Nephron (organoid): ENCODE measurements around the gene SOX13.

Experiments
- H3K27ac Mint-ChIP-seq, 3 experiments: 2 replicates each; pipeline ENCODE4 v1.8.0; 2020; ENCODE audit warnings: mixed read lengths in 3 of 3, mild to moderate bottlenecking in 2 of 3, moderate library complexity in 1 of 3
- H3K27me3 Mint-ChIP-seq: 2 replicates; pipeline ENCODE4 v1.8.0; 2021; ENCODE audit warnings: low read depth, mild to moderate bottlenecking, moderate library complexity, mixed read lengths
- H3K36me3 Mint-ChIP-seq: 2 replicates; pipeline ENCODE4 v1.8.0; 2020; ENCODE audit warnings: low read depth, mixed read lengths
- H3K4me1 Mint-ChIP-seq: 2 replicates; pipeline ENCODE4 v1.8.0; 2020; ENCODE audit warnings: mixed read lengths
- H3K4me3 Mint-ChIP-seq, 3 experiments: 2 replicates each; pipeline ENCODE4 v1.8.0; 2020; ENCODE audit warnings: mild to moderate bottlenecking in 3 of 3, mixed read lengths in 3 of 3, moderate library complexity in 2 of 3
- H3K9me3 Mint-ChIP-seq: 2 replicates; pipeline ENCODE4 v1.8.0; 2020; ENCODE audit warnings: mixed read lengths
- TF ChIP-seq, protein P1 (sequence below), 3 experiments: fragments of 200-600 bp; sonication (generic); IDR thresholded peaks; one replicate each; pipeline ENCODE4 v1.5.0; 2021; ENCODE audit warnings: antibody characterized with exemption in 3 of 3; ENCODE audit not compliant: unreplicated experiment in 3 of 3

Gene SOX13

DNA sequence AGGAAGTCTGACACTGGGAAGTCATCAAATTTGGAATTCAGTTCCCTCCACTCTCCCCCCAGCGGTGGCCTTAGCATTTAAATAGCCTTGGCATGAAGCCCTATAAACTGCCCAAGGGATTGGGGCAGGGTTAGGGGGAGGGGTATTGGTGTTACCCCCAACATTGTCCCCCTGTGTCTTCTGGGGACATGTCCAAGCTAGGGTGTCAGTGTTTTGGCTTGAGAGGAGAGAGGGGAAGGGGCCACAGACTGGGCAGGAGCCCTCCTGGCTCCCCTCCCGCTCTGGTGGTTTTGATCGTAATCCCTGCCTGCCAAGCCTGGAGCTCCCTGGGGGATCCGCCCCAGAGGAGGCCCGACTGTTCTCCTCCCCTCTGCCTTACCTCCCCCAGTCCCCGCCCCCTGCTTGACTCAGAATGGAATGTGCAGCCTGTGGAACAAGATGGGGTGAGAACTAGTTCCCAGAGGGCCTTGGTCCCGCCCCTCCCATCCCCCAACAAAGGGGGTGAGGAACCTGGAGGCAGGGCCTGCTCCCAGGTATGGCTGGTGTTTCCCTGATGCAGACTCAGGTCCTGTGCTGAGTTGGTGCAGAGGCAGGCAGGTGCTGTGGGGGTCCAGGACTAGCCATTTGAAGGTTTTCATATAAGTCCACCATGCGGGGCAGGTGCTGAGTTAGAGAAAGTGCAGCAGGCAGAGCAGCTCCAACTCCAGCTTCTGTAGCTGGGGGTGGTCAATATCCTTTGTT is 7.4 kb downstream of the SOX13 start:
- Mint-ChIP-seq H3K27me3 (peaks cover 5% of the 10 kb centered on the region), H3K4me1 (peaks cover 85% of the 10 kb centered on the region), H3K36me3 (no peaks in the 10 kb centered on the region), H3K27ac (peak overlapping the region; percentile 90 to 98 (median 94)), H3K4me3 (peak overlapping the region; percentile 29 to 60 (median 55)), H3K9me3 (no peaks in the 10 kb centered on the region)
- TF ChIP-seq, protein P1, sequence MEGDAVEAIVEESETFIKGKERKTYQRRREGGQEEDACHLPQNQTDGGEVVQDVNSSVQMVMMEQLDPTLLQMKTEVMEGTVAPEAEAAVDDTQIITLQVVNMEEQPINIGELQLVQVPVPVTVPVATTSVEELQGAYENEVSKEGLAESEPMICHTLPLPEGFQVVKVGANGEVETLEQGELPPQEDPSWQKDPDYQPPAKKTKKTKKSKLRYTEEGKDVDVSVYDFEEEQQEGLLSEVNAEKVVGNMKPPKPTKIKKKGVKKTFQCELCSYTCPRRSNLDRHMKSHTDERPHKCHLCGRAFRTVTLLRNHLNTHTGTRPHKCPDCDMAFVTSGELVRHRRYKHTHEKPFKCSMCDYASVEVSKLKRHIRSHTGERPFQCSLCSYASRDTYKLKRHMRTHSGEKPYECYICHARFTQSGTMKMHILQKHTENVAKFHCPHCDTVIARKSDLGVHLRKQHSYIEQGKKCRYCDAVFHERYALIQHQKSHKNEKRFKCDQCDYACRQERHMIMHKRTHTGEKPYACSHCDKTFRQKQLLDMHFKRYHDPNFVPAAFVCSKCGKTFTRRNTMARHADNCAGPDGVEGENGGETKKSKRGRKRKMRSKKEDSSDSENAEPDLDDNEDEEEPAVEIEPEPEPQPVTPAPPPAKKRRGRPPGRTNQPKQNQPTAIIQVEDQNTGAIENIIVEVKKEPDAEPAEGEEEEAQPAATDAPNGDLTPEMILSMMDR (IDR thresholded peaks at IDR 0.05; ENCODE audit: unreplicated experiment in 3 of 3): no peak

DNA sequence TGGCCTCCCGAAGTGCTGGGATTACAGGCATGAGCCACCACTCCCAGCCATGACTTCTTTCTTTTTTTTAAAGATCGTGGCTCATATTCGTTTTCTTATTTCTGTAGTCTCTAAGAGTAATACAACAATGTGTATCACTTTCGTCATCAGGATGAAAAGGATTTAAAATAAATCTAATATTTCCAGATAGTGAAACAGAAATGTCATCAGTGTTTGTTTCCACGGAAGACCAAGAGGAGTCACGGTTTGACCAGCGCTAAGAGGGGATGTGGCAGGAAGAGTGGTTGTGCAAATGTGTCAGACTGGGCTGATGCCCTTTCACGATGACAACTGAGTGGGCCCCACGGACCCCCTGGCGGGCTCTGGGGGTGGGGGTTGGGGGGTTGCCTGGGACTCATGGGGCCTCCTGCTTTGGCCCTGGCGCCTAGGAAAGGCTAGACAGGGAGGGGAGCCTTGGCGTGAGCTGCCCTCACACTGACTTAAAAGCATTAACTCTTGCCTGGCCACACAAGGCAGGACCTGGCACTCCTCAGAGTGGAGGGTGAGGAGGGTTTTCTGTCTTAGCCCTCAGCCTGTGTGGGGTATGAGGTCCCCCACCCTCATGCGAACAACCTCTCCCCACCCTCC is 8.4 kb downstream of the SOX13 start:
- Mint-ChIP-seq H3K4me1 (peaks cover 79% of the 10 kb centered on the region), H3K27ac (peak overlapping the region; percentile 90 to 94 (median 93)), H3K4me3 (peak overlapping the region; percentile 24 to 50 (median 34)), H3K9me3 (no peaks in the 10 kb centered on the region), H3K27me3 (peaks cover 4% of the 10 kb centered on the region), H3K36me3 (no peaks in the 10 kb centered on the region)
- TF ChIP-seq, protein P1 (IDR thresholded peaks at IDR 0.05; ENCODE audit: unreplicated experiment in 3 of 3): no peak

DNA sequence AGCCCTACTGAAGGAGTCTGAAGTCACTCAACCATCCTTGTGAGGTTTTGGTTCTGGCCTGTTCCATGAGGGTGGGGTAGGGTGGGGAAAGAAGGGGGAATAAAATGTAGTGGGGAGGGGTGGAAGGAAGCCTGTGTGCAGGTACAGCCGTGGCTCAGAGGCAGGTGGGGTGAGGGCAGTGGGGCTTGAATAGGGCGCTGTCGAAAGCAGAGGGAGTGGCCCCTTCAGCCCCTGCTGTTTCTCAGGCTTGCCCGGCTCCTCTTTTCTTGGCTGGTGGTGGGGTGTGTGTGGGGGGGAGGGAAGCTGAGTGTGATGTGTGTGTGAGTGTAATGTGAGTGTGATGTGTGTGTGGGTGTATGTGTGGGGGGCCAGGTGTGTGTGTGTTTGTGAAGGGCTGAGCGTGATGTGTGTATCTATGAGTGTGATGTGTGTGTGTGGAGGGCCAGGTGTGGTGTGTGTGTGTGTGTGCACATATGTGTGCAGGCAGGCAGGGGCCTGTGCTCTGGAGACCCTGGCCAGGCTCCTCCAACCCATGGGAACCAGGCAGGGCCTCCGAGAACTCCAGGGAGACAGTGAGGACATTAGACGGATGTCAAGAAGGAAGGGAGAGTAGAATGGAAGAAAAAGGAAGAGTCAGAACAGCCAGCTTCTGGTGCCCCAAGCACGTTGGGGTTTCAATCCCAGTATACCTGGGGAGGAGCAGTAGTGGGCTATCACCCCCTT is 9.0 kb downstream of the SOX13 start:
- peaks cover 74% of the 10 kb centered on the region for H3K4me1 Mint-ChIP-seq
- peak overlapping the region; percentile 89 to 94 (median 90) for H3K27ac Mint-ChIP-seq
- H3K4me3 Mint-ChIP-seq: peak overlapping the region in 2 of 3 experiments; percentile 17
- TF ChIP-seq, protein P1 (IDR thresholded peaks at IDR 0.05; ENCODE audit: unreplicated experiment in 3 of 3): no peak
- no peaks in the 10 kb centered on the region for H3K36me3 Mint-ChIP-seq
- H3K9me3 Mint-ChIP-seq: no peaks in the 10 kb centered on the region
- peaks cover 4% of the 10 kb centered on the region for H3K27me3 Mint-ChIP-seq

DNA sequence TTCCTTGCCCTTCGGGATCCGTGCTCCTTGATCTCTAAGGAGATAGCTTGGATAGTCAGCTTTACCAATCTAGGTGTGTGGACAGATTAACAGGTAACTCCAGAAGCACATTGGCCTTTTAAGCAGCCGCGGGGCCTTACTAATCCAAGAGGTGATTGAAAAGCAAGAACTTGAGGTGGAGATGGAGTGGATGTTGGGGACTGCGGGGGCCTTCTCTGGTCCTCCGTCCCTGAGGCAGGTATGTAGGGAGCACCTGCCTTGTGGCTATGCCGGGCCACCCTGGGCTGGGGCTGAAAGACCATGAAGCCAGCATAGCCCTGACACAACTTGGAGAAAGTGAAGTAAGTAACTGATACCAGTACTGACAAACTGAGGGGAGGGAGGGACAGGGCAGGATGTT is 10.6 kb downstream of the SOX13 start:
- peak overlapping the region; percentile 89 to 94 (median 90) for H3K27ac Mint-ChIP-seq
- H3K4me3 Mint-ChIP-seq: no peak overlapping the region
- H3K36me3 Mint-ChIP-seq: no peaks in the 10 kb centered on the region
- TF ChIP-seq, protein P1 (IDR thresholded peaks at IDR 0.05; ENCODE audit: unreplicated experiment in 3 of 3): no peak
- H3K9me3 Mint-ChIP-seq: no peaks in the 10 kb centered on the region
- no peaks in the 10 kb centered on the region for H3K27me3 Mint-ChIP-seq
- H3K4me1 Mint-ChIP-seq: peaks cover 74% of the 10 kb centered on the region

DNA sequence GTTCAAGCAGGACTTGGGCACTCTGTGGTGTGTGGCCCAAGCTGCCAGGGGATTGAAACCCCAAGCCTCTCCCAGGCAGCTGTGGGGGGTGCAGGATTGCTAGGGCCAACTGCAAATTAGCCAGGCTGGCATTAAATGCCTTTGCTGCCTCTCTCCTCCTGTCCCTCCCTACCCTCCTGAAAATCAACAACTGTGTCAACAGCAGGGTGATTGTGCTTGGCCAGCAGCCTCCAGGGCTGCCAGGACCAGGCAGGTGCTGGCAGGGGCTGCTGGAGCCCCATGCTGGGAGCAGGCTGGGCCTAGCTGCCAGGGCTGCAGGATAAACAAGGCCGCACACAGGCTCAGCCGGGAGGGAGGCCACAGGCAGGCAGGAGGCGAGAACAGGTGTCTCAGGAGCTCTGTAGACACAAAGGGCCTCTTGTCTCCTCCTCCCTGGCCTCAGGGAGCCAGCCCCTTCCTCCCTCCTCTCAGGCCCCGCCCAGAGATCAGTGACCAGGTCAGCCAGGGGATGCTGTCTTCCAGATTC is 11.4 kb downstream of the SOX13 start:
- H3K4me1 Mint-ChIP-seq: peaks cover 78% of the 10 kb centered on the region
- H3K9me3 Mint-ChIP-seq: no peaks in the 10 kb centered on the region
- TF ChIP-seq, protein P1 (IDR thresholded peaks at IDR 0.05; ENCODE audit: unreplicated experiment in 3 of 3): no peak
- H3K4me3 Mint-ChIP-seq: no peak overlapping the region
- no peaks in the 10 kb centered on the region for H3K27me3 Mint-ChIP-seq
- H3K27ac Mint-ChIP-seq: peak overlapping the region; percentile 89 to 94 (median 90)
- no peaks in the 10 kb centered on the region for H3K36me3 Mint-ChIP-seq
